Breast epithelium (tissue), 3 donors: ENCODE results near the gene OXLD1.

Experiments used
- CTCF ChIP-seq, 3 donors: fragments of 450-650 bp; IDR thresholded peaks; one replicate each; pipeline ENCODE4 v1.5.1; 2016 to 2017; ENCODE audit warnings: antibody characterized with exemption in 3 of 3, mild to moderate bottlenecking in 3 of 3, moderate library complexity in 3 of 3
- POLR2A ChIP-seq: fragments of 450-650 bp; IDR thresholded peaks from one replicate; pipeline ENCODE4 v1.6.1; 2016; ENCODE audit warnings: antibody characterized with exemption, mild to moderate bottlenecking, moderate library complexity

- TF ChIP-seq CTCF (IDR thresholded peaks at IDR 0.05) (no peak), POLR2A (no peak)
Observed at GRCh38 chr17:81695211-81695610, 28.8 kb upstream of the OXLD1 start.
